Tibial artery (tissue), 4 donors: ENCODE measurements around the gene TRIM24.

Experiments used
- DNase-seq, 2 donors: peaks; one replicate each; pipeline ENCODE4 v3.0.0-alpha.2; 2019
- H3K27ac ChIP-seq, 2 donors: fragments of 200-600 bp; sonication (generic) in 1 of 2; 1 replicate in 1 of 2; 2 replicates in 1 of 2; pipeline ENCODE4 v1.5.1; 2018 to 2019; ENCODE audit warnings: mild to moderate bottlenecking in 1 of 2
- H3K27me3 ChIP-seq, 2 donors: fragments of 200-600 bp; sonication (generic) in 1 of 2; one replicate each; pipeline versions ENCODE4 v1.5.1 to v1.6.0; 2016 to 2019
- H3K36me3 ChIP-seq, 3 donors: fragments of 200-600 bp; sonication (generic) in 2 of 3; one replicate each; pipeline ENCODE4 v1.5.1; 2016 to 2019; ENCODE audit warnings: mild to moderate bottlenecking in 2 of 3
- H3K4me1 ChIP-seq, 4 donors: fragments of 200-600 bp; sonication (generic) in 2 of 4; 1 replicate in 3 of 4; 2 replicates in 1 of 4; pipeline ENCODE4 v1.5.1; 2016 to 2019
- H3K4me3 ChIP-seq, 2 donors: fragments of 200-600 bp; sonication (generic) in 1 of 2; 1 replicate in 1 of 2; 2 replicates in 1 of 2; pipeline ENCODE4 v1.5.1; 2018 to 2019; ENCODE audit warnings: mild to moderate bottlenecking in 2 of 2
- H3K9me3 ChIP-seq, 3 donors: fragments of 200-600 bp; sonication (generic) in 1 of 3; one replicate each; pipeline ENCODE4 v1.5.1; 2016 to 2019
- intact Hi-C: fragments of 100-400 bp; cut with DNase I; formaldehyde crosslinking; loops from one replicate; pipeline ENCODE4 v1.15.0; 2023; ENCODE audit warnings: low total_unique reads
- TF ChIP-seq, protein P1 (sequence below), 2 experiments: fragments of 200-600 bp in 1 of 2; fragments of 450-650 bp in 1 of 2; IDR thresholded peaks; one replicate each; pipeline ENCODE4 v1.5.1; 2017 to 2019; ENCODE audit warnings: antibody characterized with exemption in 2 of 2, mild to moderate bottlenecking in 1 of 2, moderate library complexity in 1 of 2

The TRIM24 gene

DNA sequence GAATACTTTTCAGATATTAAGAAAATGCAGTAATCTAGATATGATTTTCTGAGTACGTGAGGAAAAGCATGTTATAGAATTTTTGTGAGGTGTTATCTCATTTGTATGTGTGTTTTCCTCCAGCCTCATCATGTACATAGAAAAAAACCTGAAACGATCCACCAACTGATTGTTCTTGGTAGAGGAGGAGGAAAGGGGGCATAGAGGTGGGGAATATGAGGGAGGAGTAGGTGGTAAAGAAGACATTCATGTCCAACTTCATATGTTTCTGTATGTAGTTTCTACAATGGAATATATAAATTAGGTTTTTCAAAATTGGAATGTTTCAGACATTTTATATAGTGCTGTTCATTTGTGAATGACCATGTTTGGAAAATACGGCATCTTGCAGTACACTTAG is 109.4 kb downstream of the TRIM24 start:
- H3K4me3 ChIP-seq, result no peak overlapping the region
- peaks cover 0 to 21% (median 17%) of the 10 kb centered on the region in 3 donors for H3K9me3 ChIP-seq
- no peaks in the 10 kb centered on the region for H3K27me3 ChIP-seq
- DNase-seq, result no peak
- H3K4me1 ChIP-seq, result no peaks in the 10 kb centered on the region
- H3K27ac ChIP-seq, result no peak overlapping the region
- intact Hi-C loops, result no loop called here
- H3K36me3 ChIP-seq, result peaks cover 65 to 81% (median 73%) of the 10 kb centered on the region in 3 donors
- TF ChIP-seq, protein P1, sequence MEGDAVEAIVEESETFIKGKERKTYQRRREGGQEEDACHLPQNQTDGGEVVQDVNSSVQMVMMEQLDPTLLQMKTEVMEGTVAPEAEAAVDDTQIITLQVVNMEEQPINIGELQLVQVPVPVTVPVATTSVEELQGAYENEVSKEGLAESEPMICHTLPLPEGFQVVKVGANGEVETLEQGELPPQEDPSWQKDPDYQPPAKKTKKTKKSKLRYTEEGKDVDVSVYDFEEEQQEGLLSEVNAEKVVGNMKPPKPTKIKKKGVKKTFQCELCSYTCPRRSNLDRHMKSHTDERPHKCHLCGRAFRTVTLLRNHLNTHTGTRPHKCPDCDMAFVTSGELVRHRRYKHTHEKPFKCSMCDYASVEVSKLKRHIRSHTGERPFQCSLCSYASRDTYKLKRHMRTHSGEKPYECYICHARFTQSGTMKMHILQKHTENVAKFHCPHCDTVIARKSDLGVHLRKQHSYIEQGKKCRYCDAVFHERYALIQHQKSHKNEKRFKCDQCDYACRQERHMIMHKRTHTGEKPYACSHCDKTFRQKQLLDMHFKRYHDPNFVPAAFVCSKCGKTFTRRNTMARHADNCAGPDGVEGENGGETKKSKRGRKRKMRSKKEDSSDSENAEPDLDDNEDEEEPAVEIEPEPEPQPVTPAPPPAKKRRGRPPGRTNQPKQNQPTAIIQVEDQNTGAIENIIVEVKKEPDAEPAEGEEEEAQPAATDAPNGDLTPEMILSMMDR (IDR thresholded peaks at IDR 0.05), result no peak

DNA sequence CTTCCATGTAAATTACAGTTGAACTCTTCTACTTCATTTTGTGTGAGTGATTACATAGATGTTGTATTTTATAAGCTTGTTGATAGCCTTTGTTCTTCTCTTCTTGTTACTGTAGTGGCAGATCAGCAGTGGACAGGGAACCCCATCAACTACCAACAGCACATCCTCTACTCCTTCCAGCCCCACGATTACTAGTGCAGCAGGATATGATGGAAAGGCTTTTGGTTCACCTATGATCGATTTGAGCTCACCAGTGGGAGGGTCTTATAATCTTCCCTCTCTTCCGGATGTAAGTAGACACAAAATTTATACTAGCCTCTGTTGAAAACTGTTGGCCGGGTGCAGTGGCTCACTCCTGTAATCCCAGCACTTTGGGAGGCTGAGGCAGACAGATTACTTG is 110.7 kb downstream of the TRIM24 start:
- Histone ChIP-seq H3K27me3 (no peaks in the 10 kb centered on the region), H3K9me3 (peaks cover 0 to 8% (median 4%) of the 10 kb centered on the region in 3 donors), H3K36me3 (peaks cover 57 to 72% (median 60%) of the 10 kb centered on the region in 3 donors), H3K4me3 (no peak overlapping the region), H3K4me1 (no peaks in the 10 kb centered on the region), H3K27ac (no peak overlapping the region)
- DNase-seq, result no peak
- TF ChIP-seq, protein P1 (IDR thresholded peaks at IDR 0.05), result no peak
- intact Hi-C loops, result no loop called here

DNA sequence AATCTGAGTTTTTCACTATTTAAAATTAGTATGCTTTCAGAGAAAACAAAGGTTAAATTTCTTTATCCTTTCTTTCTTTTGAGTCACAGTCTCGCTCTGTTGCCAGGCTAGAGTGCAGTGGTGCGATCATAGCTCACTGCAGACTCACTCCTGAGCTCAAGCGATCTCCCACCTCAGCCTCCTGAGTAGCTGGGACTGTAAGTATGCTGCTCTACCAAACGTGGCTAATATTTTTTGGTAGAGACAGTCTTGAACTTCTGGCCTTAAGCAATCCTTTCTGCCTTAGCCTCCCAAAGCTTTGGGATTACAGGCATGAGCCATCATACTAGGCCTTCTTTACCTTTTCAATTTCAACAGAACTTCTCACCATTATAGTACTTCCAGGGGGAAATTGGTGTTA is 113.7 kb downstream of the TRIM24 start:
- intact Hi-C loops, result no loop called here
- peaks cover 46 to 63% (median 53%) of the 10 kb centered on the region in 3 donors for H3K36me3 ChIP-seq

DNA sequence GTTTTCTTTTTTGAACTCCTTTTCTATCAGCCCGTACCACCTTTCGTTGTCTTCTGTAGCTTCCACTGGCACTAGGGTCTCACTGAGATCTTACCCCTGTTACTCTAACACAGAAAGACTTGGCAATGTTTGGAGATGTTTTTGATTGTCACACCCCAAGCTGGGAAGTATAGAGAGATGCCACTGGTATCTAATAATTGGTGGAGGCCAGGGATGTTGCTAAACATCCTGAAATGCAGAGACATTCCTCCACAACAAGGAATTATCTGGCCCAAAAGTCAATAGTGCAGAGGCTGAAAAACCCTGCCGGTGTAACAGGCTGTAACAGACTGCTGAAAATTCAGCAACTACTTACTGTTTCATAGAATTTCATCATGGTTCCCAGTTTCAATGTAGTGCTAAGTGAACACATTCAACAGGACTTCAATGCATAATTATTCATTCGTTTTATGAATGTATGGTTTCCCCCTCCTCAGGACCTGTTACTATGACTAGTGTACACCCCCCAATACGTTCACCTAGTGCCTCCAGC is 115.9 kb downstream of the TRIM24 start:
- Histone ChIP-seq H3K9me3 (no peaks in the 10 kb centered on the region), H3K4me3 (no peak overlapping the region), H3K36me3 (peaks cover 54 to 65% (median 58%) of the 10 kb centered on the region in 3 donors), H3K27me3 (no peaks in the 10 kb centered on the region), H3K27ac (no peak overlapping the region), H3K4me1 (no peaks in the 10 kb centered on the region)
- no peak for DNase-seq
- intact Hi-C loops, result no loop called here
- TF ChIP-seq, protein P1 (IDR thresholded peaks at IDR 0.05), result no peak

More for the DNA sequence above, 113.7 kb downstream of the TRIM24 start:
- H3K4me1 ChIP-seq, result no peaks in the 10 kb centered on the region
- TF ChIP-seq, protein P1 (IDR thresholded peaks at IDR 0.05), result no peak
- no peaks in the 10 kb centered on the region for H3K27me3 ChIP-seq
- no peak overlapping the region for H3K27ac ChIP-seq
- H3K9me3 ChIP-seq, result no peaks in the 10 kb centered on the region
- no peak overlapping the region for H3K4me3 ChIP-seq
- no peak for DNase-seq

DNA sequence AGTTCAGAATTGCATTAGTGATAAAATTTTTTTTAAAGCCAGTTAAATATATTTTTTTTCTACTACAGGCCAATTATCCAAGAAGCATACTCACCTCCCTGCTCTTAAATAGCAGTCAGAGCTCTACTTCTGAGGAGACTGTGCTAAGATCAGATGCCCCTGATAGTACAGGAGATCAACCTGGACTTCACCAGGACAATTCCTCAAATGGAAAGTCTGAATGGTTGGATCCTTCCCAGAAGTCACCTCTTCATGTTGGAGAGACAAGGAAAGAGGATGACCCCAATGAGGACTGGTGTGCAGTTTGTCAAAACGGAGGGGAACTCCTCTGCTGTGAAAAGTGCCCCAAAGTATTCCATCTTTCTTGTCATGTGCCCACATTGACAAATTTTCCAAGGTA is 119.1 kb downstream of the TRIM24 start:
- Histone ChIP-seq H3K27me3 (no peaks in the 10 kb centered on the region), H3K4me3 (no peak overlapping the region), H3K9me3 (no peaks in the 10 kb centered on the region), H3K36me3 (peaks cover 51 to 74% (median 62%) of the 10 kb centered on the region in 3 donors), H3K4me1 (no peaks in the 10 kb centered on the region), H3K27ac (no peak overlapping the region)
- no peak for DNase-seq
- intact Hi-C loops, result no loop called here
- TF ChIP-seq, protein P1 (IDR thresholded peaks at IDR 0.05), result no peak

DNA sequence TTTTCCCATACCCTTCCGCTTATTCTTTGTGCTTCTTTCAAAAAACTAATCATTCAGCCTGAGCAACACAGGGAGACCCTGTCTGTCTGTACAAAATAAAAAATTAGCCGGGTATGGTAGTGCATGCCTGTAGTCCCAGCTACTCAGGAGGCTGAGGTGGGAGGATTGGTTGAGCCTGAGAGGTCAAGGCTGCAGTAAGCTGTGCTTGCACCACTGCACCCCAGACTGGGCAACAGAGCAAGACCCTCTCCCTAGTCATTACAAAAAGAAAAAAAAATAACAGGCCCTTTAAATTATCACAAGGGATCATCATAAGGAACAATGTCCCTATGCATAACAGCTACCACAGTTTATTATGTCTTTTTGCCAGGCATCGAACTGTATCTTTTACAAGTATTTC is 119.6 kb downstream of the TRIM24 start:
- Histone ChIP-seq H3K4me1 (no peaks in the 10 kb centered on the region), H3K9me3 (no peaks in the 10 kb centered on the region), H3K27me3 (no peaks in the 10 kb centered on the region), H3K4me3 (no peak overlapping the region), H3K27ac (no peak overlapping the region), H3K36me3 (peaks cover 51 to 75% (median 65%) of the 10 kb centered on the region in 3 donors)
- no peak for DNase-seq
- TF ChIP-seq, protein P1 (IDR thresholded peaks at IDR 0.05), result no peak
- intact Hi-C loops, result no loop called here
